Common myeloid progenitor, CD34-positive (primary cell): Measurements from ENCODE around the gene INSR.
A peak's percentile ranks its signal among the peaks of the same experiment; 100 is the strongest.

Experiments used
- CTCF ChIA-PET: fragments of 350-600 bp; sonication (Branson Sonifier 250); formaldehyde crosslinking; loops from one replicate; lab custom pipeline; 2021; ENCODE audit warnings: antibody characterized with exemption; lab: Charles Lee
- POLR2A ChIA-PET: fragments of 350-600 bp; sonication (Branson Sonifier 250); formaldehyde crosslinking; loops from one replicate; lab custom pipeline; 2021; ENCODE audit warnings: antibody characterized with exemption; lab: Charles Lee
- DNase-seq, 3 donors: peaks; one replicate each; pipeline versions ENCODE4 v3.0.0 to v3.0.0-alpha.2; 2013
- H3K27ac ChIP-seq, 2 experiments: 1 replicate in 1 of 2; 2 replicates in 1 of 2; pipeline ENCODE4 v1.7.0; 2013; ENCODE audit warnings: inconsistent platforms in 2 of 2, low read length in 2 of 2, mild to moderate bottlenecking in 2 of 2, low read depth in 1 of 2, moderate library complexity in 1 of 2; ENCODE audit not compliant: severe bottlenecking in 2 of 2, insufficient read depth in 1 of 2, poor library complexity in 1 of 2
- H3K27me3 ChIP-seq, 5 experiments: replicated peaks in 2 of 5; 1 replicate in 3 of 5; 2 replicates in 2 of 5; pipeline versions ENCODE4 v1.6.1 to v1.7.0; 2013; ENCODE audit warnings: low read length in 4 of 5, mild to moderate bottlenecking in 2 of 5, moderate library complexity in 2 of 5, inconsistent platforms in 1 of 5; ENCODE audit not compliant: insufficient read depth in 5 of 5, control insufficient read depth in 4 of 5
- H3K36me3 ChIP-seq, 4 experiments: 1 replicate in 2 of 4; 2 replicates in 2 of 4; pipeline versions ENCODE4 v1.6.1 to v1.7.0; 2013; ENCODE audit warnings: low read length in 3 of 4, control low read depth in 1 of 4, mild to moderate bottlenecking in 1 of 4; ENCODE audit not compliant: control insufficient read depth in 4 of 4, insufficient read depth in 4 of 4
- H3K4me1 ChIP-seq, 4 experiments: 1 replicate in 3 of 4; 2 replicates in 1 of 4; pipeline versions ENCODE4 v1.6.1 to v1.7.1; 2013; ENCODE audit warnings: low read length in 3 of 4, mild to moderate bottlenecking in 3 of 4, control low read depth in 1 of 4, inconsistent platforms in 1 of 4, moderate library complexity in 1 of 4; ENCODE audit not compliant: control insufficient read depth in 4 of 4, insufficient read depth in 4 of 4; ENCODE audit errors: control extremely low read depth in 1 of 4
- H3K4me3 ChIP-seq, 7 experiments: 1 replicate in 4 of 7; 2 replicates in 3 of 7; pipeline versions ENCODE4 v1.5.1 to v1.7.0; 2013; ENCODE audit warnings: mild to moderate bottlenecking in 7 of 7, low read length in 6 of 7, moderate library complexity in 6 of 7, inconsistent platforms in 2 of 7, low read depth in 2 of 7, control low read depth in 1 of 7; ENCODE audit not compliant: insufficient read depth in 4 of 7, control insufficient read depth in 1 of 7; ENCODE audit errors: extremely low read depth in 1 of 7
- H3K9me3 ChIP-seq, 5 experiments: 1 replicate in 4 of 5; 2 replicates in 1 of 5; pipeline versions ENCODE4 v1.6.1 to v1.7.1; 2013; ENCODE audit warnings: low read length in 4 of 5, mild to moderate bottlenecking in 2 of 5, inconsistent platforms in 1 of 5, low read depth in 1 of 5, moderate library complexity in 1 of 5; ENCODE audit not compliant: control insufficient read depth in 4 of 5, insufficient read depth in 2 of 5; ENCODE audit errors: control extremely low read depth in 1 of 5
- WGBS: methylation state at CpG from one replicate; pipeline ENCODE4 v1.1.5; 2013; ENCODE audit not compliant: insufficient coverage; 5-methylcytosine and 5-hydroxymethylcytosine counted together

The INSR gene

GRCh38 chr19:7172794-7173193 lies 121.4 kb downstream of the INSR start:
- peaks cover 10 to 42% (median 29%) of the 10 kb centered on the region in 4 experiments for H3K36me3 ChIP-seq
- H3K27me3 ChIP-seq, result no peaks in the 10 kb centered on the region
- ChIA-PET CTCF (interaction anchor here (0.6 kb wide), 1 partner anchor 67 kb away, joined by 3 read pairs; no protein-coding TSS in a partner anchor), POLR2A (no interaction called here)
- peaks cover 5 to 22% (median 14%) of the 10 kb centered on the region in 5 experiments for H3K9me3 ChIP-seq
- H3K27ac ChIP-seq, result no peak overlapping the region
- WGBS, result 81% methylated on average over 3 of the region's 4 CpGs
- H3K4me1 ChIP-seq, result no peaks in the 10 kb centered on the region
- no peak overlapping the region for H3K4me3 ChIP-seq
- no peak for DNase-seq

- Histone ChIP-seq H3K36me3 (peaks cover 12 to 54% (median 28%) of the 10 kb centered on the region in 4 experiments), H3K4me3 (no peak overlapping the region), H3K27me3 (no peaks in the 10 kb centered on the region), H3K27ac (no peak overlapping the region), H3K4me1 (no peaks in the 10 kb centered on the region), H3K9me3 (peaks cover 5 to 22% (median 14%) of the 10 kb centered on the region in 5 experiments)
- ChIA-PET POLR2A (interaction anchor here (0.6 kb wide), 1 partner anchor 23 kb away, joined by 3 read pairs; no protein-coding TSS in a partner anchor), CTCF (interaction anchor here (1.1 kb wide), 1 partner anchor 23 kb away, joined by 3 read pairs; no protein-coding TSS in a partner anchor)
- peak in 1 of 3 donors; percentile 33 for DNase-seq
Measured at GRCh38 chr19:7170983-7171382, 123.2 kb downstream of the INSR start.

- DNase-seq, result no peak
- H3K4me3 ChIP-seq, result no peak overlapping the region
- peaks cover 12 to 55% (median 26%) of the 10 kb centered on the region in 4 experiments for H3K36me3 ChIP-seq
- H3K9me3 ChIP-seq, result peaks cover 5 to 22% (median 14%) of the 10 kb centered on the region in 5 experiments
- H3K27me3 ChIP-seq, result no peaks in the 10 kb centered on the region
- POLR2A ChIA-PET, result no interaction called here
- CTCF ChIA-PET, result no interaction called here
- no peaks in the 10 kb centered on the region for H3K4me1 ChIP-seq
- no peak overlapping the region for H3K27ac ChIP-seq
- 53% methylated on average over 4 of the region's 6 CpGs for WGBS
Measured at GRCh38 chr19:7168941-7169340, 125.3 kb downstream of the INSR start.

GRCh38 chr19:7161292-7161691 lies 132.9 kb downstream of the INSR start:
- Histone ChIP-seq H3K4me3 (no peak overlapping the region), H3K27me3 (no peaks in the 10 kb centered on the region), H3K9me3 (no peaks in the 10 kb centered on the region), H3K4me1 (no peaks in the 10 kb centered on the region), H3K27ac (no peak overlapping the region), H3K36me3 (peaks cover 3 to 31% (median 14%) of the 10 kb centered on the region in 4 experiments)
- WGBS, result 100% methylated on average over 2 of the region's 4 CpGs
- no peak for DNase-seq
- ChIA-PET POLR2A (no interaction called here), CTCF (interaction anchor here (0.8 to 1.0 kb wide), 2 partner anchors 13 to 51 kb away, joined by 3 read pairs; no protein-coding TSS in a partner anchor)

GRCh38 chr19:7159105-7159933 lies 134.9 kb downstream of the INSR start:
- Histone ChIP-seq H3K36me3 (peaks cover 2 to 23% (median 14%) of the 10 kb centered on the region in 4 experiments), H3K27me3 (no peaks in the 10 kb centered on the region), H3K4me3 (no peak overlapping the region), H3K9me3 (no peaks in the 10 kb centered on the region), H3K4me1 (no peaks in the 10 kb centered on the region), H3K27ac (no peak overlapping the region)
- POLR2A ChIA-PET, result interaction anchor here (0.7 kb wide), 1 partner anchor 185 kb away, joined by 3 read pairs; no protein-coding TSS in a partner anchor
- CTCF ChIA-PET, result interaction anchor here (0.6 kb wide), 1 partner anchor 15 kb away, joined by 3 read pairs; no protein-coding TSS in a partner anchor
- 91% methylated on average over 11 of the region's 18 CpGs for WGBS
- DNase-seq, result no peak

GRCh38 chr19:7153022-7153421 lies 141.2 kb downstream of the INSR start:
- no peak overlapping the region for H3K27ac ChIP-seq
- H3K4me1 ChIP-seq, result no peaks in the 10 kb centered on the region
- POLR2A ChIA-PET, result interaction anchor here (0.6 kb wide), 2 partner anchors 43 to 635 kb away, joined by 3 read pairs; no protein-coding TSS in a partner anchor
- no peak overlapping the region for H3K4me3 ChIP-seq
- CTCF ChIA-PET, result interaction anchor here (0.6 kb wide), 1 partner anchor 8 kb away, joined by 3 read pairs; no protein-coding TSS in a partner anchor
- WGBS, result no CpG with 5 or more reads among the region's 5 CpGs
- no peaks in the 10 kb centered on the region for H3K27me3 ChIP-seq
- H3K9me3 ChIP-seq, result no peaks in the 10 kb centered on the region
- DNase-seq, result peak; percentile 25 to 77 (median 76)
- peaks cover 0 to 8% (median 2%) of the 10 kb centered on the region in 4 experiments for H3K36me3 ChIP-seq

- no peak overlapping the region for H3K4me3 ChIP-seq
- peaks cover 0 to 8% (median 2%) of the 10 kb centered on the region in 4 experiments for H3K36me3 ChIP-seq
- ChIA-PET POLR2A (interaction anchor here (0.6 kb wide), 2 partner anchors 43 to 635 kb away, joined by 3 read pairs; no protein-coding TSS in a partner anchor), CTCF (no interaction called here)
- no peaks in the 10 kb centered on the region for H3K4me1 ChIP-seq
- no peaks in the 10 kb centered on the region for H3K27me3 ChIP-seq
- 91% methylated on average over 11 of the region's 13 CpGs for WGBS
- no peak overlapping the region for H3K27ac ChIP-seq
- no peaks in the 10 kb centered on the region for H3K9me3 ChIP-seq
- no peak for DNase-seq
Measured at GRCh38 chr19:7152568-7152967, 141.6 kb downstream of the INSR start.
